Measurements from ENCODE around the gene CDC42BPG.

CDC42BPG gene

GRCh38 chr11:64801561-64802369 is 42.7 kb downstream of the CDC42BPG start:
- no peak for DNase-seq

GRCh38 chr11:64801158-64801464 is 43.3 kb downstream of the CDC42BPG start:
- DNase-seq, result no peak

GRCh38 chr11:64800303-64801157 is 43.9 kb downstream of the CDC42BPG start:
- DNase-seq, result no peak

- DNase-seq, result no peak
Measured at GRCh38 chr11:64799623-64800302, 44.7 kb downstream of the CDC42BPG start.

- DNase-seq, result no peak
Measured at GRCh38 chr11:64799256-64799622, 45.2 kb downstream of the CDC42BPG start.

- DNase-seq, result no peak
Measured at GRCh38 chr11:64796757-64797541, 47.5 kb downstream of the CDC42BPG start.

GRCh38 chr11:64796047-64796756 is 48.3 kb downstream of the CDC42BPG start:
- DNase-seq, result no peak

- DNase-seq, result no peak
Measured at GRCh38 chr11:64794526-64794925, 49.9 kb downstream of the CDC42BPG start.

- DNase-seq, result no peak
Measured at GRCh38 chr11:64793271-64794160, 50.9 kb downstream of the CDC42BPG start.

GRCh38 chr11:64792482-64792881 is 52.0 kb downstream of the CDC42BPG start:
- DNase-seq, result no peak

- DNase-seq, result no peak
Measured at GRCh38 chr11:64791781-64792291, 52.6 kb downstream of the CDC42BPG start.

- DNase-seq, result no peak
Measured at GRCh38 chr11:64790205-64791095, 54.0 kb downstream of the CDC42BPG start.

GRCh38 chr11:64789331-64790204 is 54.9 kb downstream of the CDC42BPG start:
- no peak for DNase-seq

- DNase-seq, result no peak
Measured at GRCh38 chr11:64788321-64789215, 55.9 kb downstream of the CDC42BPG start.

- peak; percentile 54 to 60 for DNase-seq
Measured at GRCh38 chr11:64787526-64788320, 56.7 kb downstream of the CDC42BPG start.

- DNase-seq, result no peak
Measured at GRCh38 chr11:64786308-64786707, 58.1 kb downstream of the CDC42BPG start.
